ENCODE data around the gene FAM193A.

DNA sequence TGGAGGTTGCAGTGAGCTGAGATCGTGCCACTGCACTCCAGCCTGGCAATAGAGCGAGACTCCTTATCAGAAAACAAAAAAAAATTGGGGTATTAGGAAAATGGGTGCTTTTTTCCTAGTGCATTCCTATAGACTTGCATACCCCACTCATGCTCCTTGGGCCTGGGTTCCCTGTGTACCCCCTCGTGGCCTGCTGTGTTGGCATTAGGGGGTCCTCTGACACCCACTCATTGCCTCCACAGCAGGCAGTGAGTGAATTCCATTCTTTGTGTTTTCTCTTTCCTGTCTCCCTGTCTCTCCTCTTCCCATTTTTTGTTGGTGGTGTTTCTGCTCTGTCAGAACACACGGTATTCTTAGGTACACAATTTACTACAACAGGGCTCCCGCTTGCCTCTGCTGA, 176.9 kb downstream of the FAM193A start:
- no peak for TF ChIP-seq CTCF (IDR thresholded peaks at IDR 0.05)
- TF ChIP-seq ZFX (IDR thresholded peaks at IDR 0.05; ENCODE audit: borderline replicate concordance) = no peak
